H1 (cell line): Measurements from ENCODE around the gene ICA1. TPM values are rescaled to one million over a fixed set of nuclear protein-coding genes. Genes with fewer than 3 reads are reported as not detected.

Source experiments
- ASH2L ChIP-seq: fragments of 200-600, 300-600 bp; sonication (generic); IDR thresholded peaks from one replicate; pipeline ENCODE4 v1.7.1; 2017; ENCODE audit warnings: low read length
- CREB1 ChIP-seq: IDR thresholded peaks from 2 replicates; pipeline ENCODE4 v1.6.1; 2012; ENCODE audit warnings: inconsistent platforms
- EP300 ChIP-seq, 2 experiments: IDR thresholded peaks; 1 replicate in 1 of 2; 2 replicates in 1 of 2; pipeline ENCODE4 v1.6.1; 2011 to 2012; ENCODE audit warnings: low read depth in 2 of 2, low read length in 2 of 2, mild to moderate bottlenecking in 2 of 2, borderline replicate concordance in 1 of 2, inconsistent platforms in 1 of 2, moderate library complexity in 1 of 2
- EZH2 ChIP-seq: fragments of 200-600 bp; sonication (generic); IDR thresholded peaks from 2 replicates; pipeline ENCODE4 v1.7.1; 2012; ENCODE audit warnings: low read depth, mild to moderate bottlenecking, moderate library complexity, low read length, inconsistent platforms; ENCODE audit not compliant: severe bottlenecking
- RAD21 ChIP-seq, 2 experiments: IDR thresholded peaks in 1 of 2; conservative IDR thresholded peaks in 1 of 2; 2 replicates each; pipeline ENCODE4 v1.6.1; 2011; ENCODE audit warnings: low read depth in 2 of 2, low read length in 2 of 2, improper control_type of control experiment in 1 of 2, inconsistent platforms in 1 of 2, mild to moderate bottlenecking in 1 of 2, moderate library complexity in 1 of 2
- SIN3A ChIP-seq, 2 experiments: IDR thresholded peaks in 1 of 2; conservative IDR thresholded peaks in 1 of 2; 2 replicates each; pipeline ENCODE4 v1.6.1; 2011 to 2012; ENCODE audit warnings: low read length in 2 of 2, improper control_type of control experiment in 1 of 2, low read depth in 1 of 2, mild to moderate bottlenecking in 1 of 2
- polyA plus RNA-seq, 7 experiments: library from polyadenylated mRNA; depleted of rRNA in 3 of 7; stranded (reverse) in 5 of 7; unstranded in 2 of 7; fragments of >200 nt in 5 of 7; fragments of 200-250 nt in 2 of 7; gene quantifications; 1 replicate in 5 of 7; 2 replicates in 1 of 7; 4 replicates in 1 of 7; pipeline versions ENCODE4 v1.2.1 to v1.2.3, GENCODE V29; 2011 to 2013; ENCODE audit warnings: missing spikeins in 2 of 7, mixed read lengths in 2 of 7
- total RNA-seq: library from RNA; stranded (reverse); fragmentation: NEBNext Ultra II Directional; extraction: Animal tissue kit (Norgen Biotek cat#: 25700); gene quantifications from 2 replicates; pipeline ENCODE4 v1.2.1, GENCODE V29; 2021
- TF ChIP-seq, protein P1 (sequence below): fragments of 300-600 bp; sonication (generic); IDR thresholded peaks from 2 replicates; pipeline ENCODE4 v1.7.1; 2012; ENCODE audit warnings: low read length, moderate library complexity, mild to moderate bottlenecking, inconsistent platforms; ENCODE audit not compliant: insufficient replicate concordance

The ICA1 gene
- total and polyA plus RNA-seq, 2 of the 8 experiments (the other 6 are each of a cell fraction or from before 2014, with no cell fraction given) = 14.9 to 37.1 TPM

DNA sequence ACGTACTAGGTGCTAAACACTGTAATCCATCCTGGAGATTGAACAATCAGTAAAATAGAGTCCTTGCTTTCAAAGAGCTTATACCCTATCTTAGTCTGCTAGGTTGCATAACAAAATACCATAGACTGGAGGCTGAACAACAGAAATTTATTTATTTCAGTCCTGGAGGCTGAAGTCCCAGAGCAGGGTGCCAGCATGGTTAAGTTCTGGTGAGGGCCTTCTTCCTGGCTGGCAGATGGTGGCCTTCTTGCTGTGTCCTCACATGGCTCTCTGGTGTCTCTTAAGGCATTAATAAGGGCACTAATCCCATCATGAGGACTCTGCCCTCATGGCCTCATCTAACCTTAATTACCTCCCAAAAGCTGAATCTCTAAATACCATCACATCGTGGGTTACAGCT, 43.1 kb upstream of the ICA1 start (continued):
- TF ChIP-seq SIN3A (conservative IDR thresholded peaks at IDR 0.05 in 1 of 2, IDR thresholded peaks at IDR 0.05 in 1 of 2; ENCODE audit: low read depth in 1 of 2, low read length in 2 of 2) (no peak), EP300 (IDR thresholded peaks at IDR 0.05; ENCODE audit: borderline replicate concordance in 1 of 2, low read depth in 2 of 2, low read length in 2 of 2) (no peak), RAD21 (IDR thresholded peaks at IDR 0.05 in 1 of 2, conservative IDR thresholded peaks at IDR 0.05 in 1 of 2; ENCODE audit: low read depth in 2 of 2, low read length in 2 of 2) (no peak), EZH2 (no peak), ASH2L (no peak), CREB1 (no peak)
- TF ChIP-seq, protein P1, sequence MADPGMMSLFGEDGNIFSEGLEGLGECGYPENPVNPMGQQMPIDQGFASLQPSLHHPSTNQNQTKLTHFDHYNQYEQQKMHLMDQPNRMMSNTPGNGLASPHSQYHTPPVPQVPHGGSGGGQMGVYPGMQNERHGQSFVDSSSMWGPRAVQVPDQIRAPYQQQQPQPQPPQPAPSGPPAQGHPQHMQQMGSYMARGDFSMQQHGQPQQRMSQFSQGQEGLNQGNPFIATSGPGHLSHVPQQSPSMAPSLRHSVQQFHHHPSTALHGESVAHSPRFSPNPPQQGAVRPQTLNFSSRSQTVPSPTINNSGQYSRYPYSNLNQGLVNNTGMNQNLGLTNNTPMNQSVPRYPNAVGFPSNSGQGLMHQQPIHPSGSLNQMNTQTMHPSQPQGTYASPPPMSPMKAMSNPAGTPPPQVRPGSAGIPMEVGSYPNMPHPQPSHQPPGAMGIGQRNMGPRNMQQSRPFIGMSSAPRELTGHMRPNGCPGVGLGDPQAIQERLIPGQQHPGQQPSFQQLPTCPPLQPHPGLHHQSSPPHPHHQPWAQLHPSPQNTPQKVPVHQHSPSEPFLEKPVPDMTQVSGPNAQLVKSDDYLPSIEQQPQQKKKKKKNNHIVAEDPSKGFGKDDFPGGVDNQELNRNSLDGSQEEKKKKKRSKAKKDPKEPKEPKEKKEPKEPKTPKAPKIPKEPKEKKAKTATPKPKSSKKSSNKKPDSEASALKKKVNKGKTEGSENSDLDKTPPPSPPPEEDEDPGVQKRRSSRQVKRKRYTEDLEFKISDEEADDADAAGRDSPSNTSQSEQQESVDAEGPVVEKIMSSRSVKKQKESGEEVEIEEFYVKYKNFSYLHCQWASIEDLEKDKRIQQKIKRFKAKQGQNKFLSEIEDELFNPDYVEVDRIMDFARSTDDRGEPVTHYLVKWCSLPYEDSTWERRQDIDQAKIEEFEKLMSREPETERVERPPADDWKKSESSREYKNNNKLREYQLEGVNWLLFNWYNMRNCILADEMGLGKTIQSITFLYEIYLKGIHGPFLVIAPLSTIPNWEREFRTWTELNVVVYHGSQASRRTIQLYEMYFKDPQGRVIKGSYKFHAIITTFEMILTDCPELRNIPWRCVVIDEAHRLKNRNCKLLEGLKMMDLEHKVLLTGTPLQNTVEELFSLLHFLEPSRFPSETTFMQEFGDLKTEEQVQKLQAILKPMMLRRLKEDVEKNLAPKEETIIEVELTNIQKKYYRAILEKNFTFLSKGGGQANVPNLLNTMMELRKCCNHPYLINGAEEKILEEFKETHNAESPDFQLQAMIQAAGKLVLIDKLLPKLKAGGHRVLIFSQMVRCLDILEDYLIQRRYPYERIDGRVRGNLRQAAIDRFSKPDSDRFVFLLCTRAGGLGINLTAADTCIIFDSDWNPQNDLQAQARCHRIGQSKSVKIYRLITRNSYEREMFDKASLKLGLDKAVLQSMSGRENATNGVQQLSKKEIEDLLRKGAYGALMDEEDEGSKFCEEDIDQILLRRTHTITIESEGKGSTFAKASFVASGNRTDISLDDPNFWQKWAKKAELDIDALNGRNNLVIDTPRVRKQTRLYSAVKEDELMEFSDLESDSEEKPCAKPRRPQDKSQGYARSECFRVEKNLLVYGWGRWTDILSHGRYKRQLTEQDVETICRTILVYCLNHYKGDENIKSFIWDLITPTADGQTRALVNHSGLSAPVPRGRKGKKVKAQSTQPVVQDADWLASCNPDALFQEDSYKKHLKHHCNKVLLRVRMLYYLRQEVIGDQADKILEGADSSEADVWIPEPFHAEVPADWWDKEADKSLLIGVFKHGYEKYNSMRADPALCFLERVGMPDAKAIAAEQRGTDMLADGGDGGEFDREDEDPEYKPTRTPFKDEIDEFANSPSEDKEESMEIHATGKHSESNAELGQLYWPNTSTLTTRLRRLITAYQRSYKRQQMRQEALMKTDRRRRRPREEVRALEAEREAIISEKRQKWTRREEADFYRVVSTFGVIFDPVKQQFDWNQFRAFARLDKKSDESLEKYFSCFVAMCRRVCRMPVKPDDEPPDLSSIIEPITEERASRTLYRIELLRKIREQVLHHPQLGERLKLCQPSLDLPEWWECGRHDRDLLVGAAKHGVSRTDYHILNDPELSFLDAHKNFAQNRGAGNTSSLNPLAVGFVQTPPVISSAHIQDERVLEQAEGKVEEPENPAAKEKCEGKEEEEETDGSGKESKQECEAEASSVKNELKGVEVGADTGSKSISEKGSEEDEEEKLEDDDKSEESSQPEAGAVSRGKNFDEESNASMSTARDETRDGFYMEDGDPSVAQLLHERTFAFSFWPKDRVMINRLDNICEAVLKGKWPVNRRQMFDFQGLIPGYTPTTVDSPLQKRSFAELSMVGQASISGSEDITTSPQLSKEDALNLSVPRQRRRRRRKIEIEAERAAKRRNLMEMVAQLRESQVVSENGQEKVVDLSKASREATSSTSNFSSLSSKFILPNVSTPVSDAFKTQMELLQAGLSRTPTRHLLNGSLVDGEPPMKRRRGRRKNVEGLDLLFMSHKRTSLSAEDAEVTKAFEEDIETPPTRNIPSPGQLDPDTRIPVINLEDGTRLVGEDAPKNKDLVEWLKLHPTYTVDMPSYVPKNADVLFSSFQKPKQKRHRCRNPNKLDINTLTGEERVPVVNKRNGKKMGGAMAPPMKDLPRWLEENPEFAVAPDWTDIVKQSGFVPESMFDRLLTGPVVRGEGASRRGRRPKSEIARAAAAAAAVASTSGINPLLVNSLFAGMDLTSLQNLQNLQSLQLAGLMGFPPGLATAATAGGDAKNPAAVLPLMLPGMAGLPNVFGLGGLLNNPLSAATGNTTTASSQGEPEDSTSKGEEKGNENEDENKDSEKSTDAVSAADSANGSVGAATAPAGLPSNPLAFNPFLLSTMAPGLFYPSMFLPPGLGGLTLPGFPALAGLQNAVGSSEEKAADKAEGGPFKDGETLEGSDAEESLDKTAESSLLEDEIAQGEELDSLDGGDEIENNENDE = no peak
